Smooth muscle cell (in vitro differentiated cells): ENCODE data around the gene MTTP. TPM values are rescaled to one million over a fixed set of nuclear protein-coding genes. Genes with fewer than 3 reads are reported as not detected.

Source experiments
- DNase-seq: peaks from one replicate; lab custom pipeline; 2025; ENCODE audit not compliant: unreplicated experiment; lab: John Stamatoyannopoulos, UW
- H2AFZ ChIP-seq: fragments of 200-600 bp; sonication (generic); 2 replicates; pipeline ENCODE4 v1.6.0; 2016; ENCODE audit warnings: antibody characterized with exemption, low read depth, mild to moderate bottlenecking
- H3F3A ChIP-seq: fragments of 200-600 bp; sonication (generic); 2 replicates; pipeline ENCODE4 v1.6.0; 2017; ENCODE audit warnings: antibody characterized with exemption, low read depth
- H3K27ac ChIP-seq: fragments of 200-600 bp; sonication (generic); 2 replicates; pipeline ENCODE4 v1.5.1; 2016; ENCODE audit warnings: low read depth, mild to moderate bottlenecking
- H3K27me3 ChIP-seq: fragments of 200-600 bp; sonication (generic); 2 replicates; pipeline ENCODE4 v1.6.1; 2016; ENCODE audit warnings: low read depth, mild to moderate bottlenecking
- H3K36me3 ChIP-seq: fragments of 200-600 bp; sonication (generic); 2 replicates; pipeline ENCODE4 v1.5.1; 2016; ENCODE audit warnings: low read depth
- H3K4me1 ChIP-seq: fragments of 200-600 bp; sonication (generic); 2 replicates; pipeline ENCODE4 v1.5.1; 2016; ENCODE audit warnings: low read depth
- H3K4me2 ChIP-seq: fragments of 200-600 bp; sonication (generic); 2 replicates; pipeline ENCODE4 v1.6.0; 2016; ENCODE audit warnings: mild to moderate bottlenecking
- H3K4me3 ChIP-seq: fragments of 200-600 bp; sonication (generic); 2 replicates; pipeline ENCODE4 v1.5.1; 2016; ENCODE audit warnings: mild to moderate bottlenecking
- H3K79me2 ChIP-seq: fragments of 200-600 bp; sonication (generic); 2 replicates; pipeline ENCODE4 v1.6.0; 2016; ENCODE audit warnings: low read depth, mild to moderate bottlenecking
- H3K9ac ChIP-seq: fragments of 200-600 bp; sonication (generic); 2 replicates; pipeline ENCODE4 v1.6.0; 2016; ENCODE audit warnings: low read depth
- H3K9me3 ChIP-seq: fragments of 200-600 bp; sonication (generic); replicated peaks from 2 replicates; pipeline ENCODE4 v1.5.1; 2016; ENCODE audit warnings: low read depth
- H4K20me1 ChIP-seq: fragments of 200-600 bp; sonication (generic); 2 replicates; pipeline ENCODE4 v1.6.0; 2016; ENCODE audit warnings: low read depth
- WGBS: methylation state at CpG from one replicate; pipeline ENCODE4 v1.1.7; 2016; ENCODE audit warnings: low lambda C conversion rate; 5-methylcytosine and 5-hydroxymethylcytosine counted together
- polyA plus RNA-seq: library from polyadenylated mRNA; unstranded; fragments of >200 nt; fragmentation: Nextera tagmentation; extraction: Ambion mirVana; gene quantifications from 2 replicates; pipeline ENCODE4 v1.2.1, GENCODE V29; 2016
- total RNA-seq: library from RNA; depleted of rRNA; stranded (reverse); fragments of >200 nt; gene quantifications from 2 replicates; pipeline ENCODE4 v1.2.3, GENCODE V29; 2014
- TF ChIP-seq, protein P1 (sequence below): fragments of 200-600 bp; sonication (generic); IDR thresholded peaks from 2 replicates; pipeline ENCODE4 v1.5.1; 2017; ENCODE audit warnings: borderline replicate concordance, mild to moderate bottlenecking, antibody characterized with exemption; ENCODE audit not compliant: insufficient read depth, poor library complexity, severe bottlenecking

Gene MTTP
- total and polyA plus RNA-seq, 2 experiments from 2014 or later: 0.31 TPM; not detected in 1

DNA sequence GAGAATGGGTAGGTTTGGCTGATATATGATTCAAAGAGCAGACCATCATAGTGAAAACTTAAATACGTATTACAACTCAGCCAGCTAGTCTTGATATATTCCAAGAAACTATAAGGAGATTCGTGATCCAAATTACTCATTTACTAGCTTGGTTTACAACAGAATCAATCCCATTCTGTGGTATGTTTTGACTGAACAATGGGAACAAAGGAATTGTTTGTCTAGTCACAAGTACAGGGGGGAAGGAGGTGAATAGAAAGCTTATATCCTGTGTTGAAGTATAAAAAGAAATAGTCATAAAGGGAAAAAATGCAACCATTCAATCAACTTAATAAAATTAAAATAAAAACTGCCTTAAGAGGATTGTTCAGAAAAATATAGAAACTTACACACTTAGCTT lies 66.1 kb downstream of the MTTP start:
- Histone ChIP-seq H3F3A (no peaks in the 10 kb centered on the region), H3K4me3 (no peak overlapping the region), H3K4me1 (peaks cover 14% of the 10 kb centered on the region), H3K36me3 (no peaks in the 10 kb centered on the region), H3K9me3 (no peaks in the 10 kb centered on the region), H3K9ac (no peak overlapping the region), H2AFZ (no peak overlapping the region), H3K27ac (no peak overlapping the region), H3K4me2 (no peak overlapping the region), H3K27me3 (no peaks in the 10 kb centered on the region), H4K20me1 (no peaks in the 10 kb centered on the region), H3K79me2 (no peaks in the 10 kb centered on the region)
- TF ChIP-seq, protein P1, sequence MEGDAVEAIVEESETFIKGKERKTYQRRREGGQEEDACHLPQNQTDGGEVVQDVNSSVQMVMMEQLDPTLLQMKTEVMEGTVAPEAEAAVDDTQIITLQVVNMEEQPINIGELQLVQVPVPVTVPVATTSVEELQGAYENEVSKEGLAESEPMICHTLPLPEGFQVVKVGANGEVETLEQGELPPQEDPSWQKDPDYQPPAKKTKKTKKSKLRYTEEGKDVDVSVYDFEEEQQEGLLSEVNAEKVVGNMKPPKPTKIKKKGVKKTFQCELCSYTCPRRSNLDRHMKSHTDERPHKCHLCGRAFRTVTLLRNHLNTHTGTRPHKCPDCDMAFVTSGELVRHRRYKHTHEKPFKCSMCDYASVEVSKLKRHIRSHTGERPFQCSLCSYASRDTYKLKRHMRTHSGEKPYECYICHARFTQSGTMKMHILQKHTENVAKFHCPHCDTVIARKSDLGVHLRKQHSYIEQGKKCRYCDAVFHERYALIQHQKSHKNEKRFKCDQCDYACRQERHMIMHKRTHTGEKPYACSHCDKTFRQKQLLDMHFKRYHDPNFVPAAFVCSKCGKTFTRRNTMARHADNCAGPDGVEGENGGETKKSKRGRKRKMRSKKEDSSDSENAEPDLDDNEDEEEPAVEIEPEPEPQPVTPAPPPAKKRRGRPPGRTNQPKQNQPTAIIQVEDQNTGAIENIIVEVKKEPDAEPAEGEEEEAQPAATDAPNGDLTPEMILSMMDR: no peak
- DNase-seq: no peak
- WGBS: 80% methylated on average over 2 of the region's 2 CpGs

- no peak overlapping the region for H3K27ac ChIP-seq
- H2AFZ ChIP-seq: no peak overlapping the region
These were observed 68.3 kb downstream of the MTTP start for GRCh38 chr4:99642725-99643489.

DNA sequence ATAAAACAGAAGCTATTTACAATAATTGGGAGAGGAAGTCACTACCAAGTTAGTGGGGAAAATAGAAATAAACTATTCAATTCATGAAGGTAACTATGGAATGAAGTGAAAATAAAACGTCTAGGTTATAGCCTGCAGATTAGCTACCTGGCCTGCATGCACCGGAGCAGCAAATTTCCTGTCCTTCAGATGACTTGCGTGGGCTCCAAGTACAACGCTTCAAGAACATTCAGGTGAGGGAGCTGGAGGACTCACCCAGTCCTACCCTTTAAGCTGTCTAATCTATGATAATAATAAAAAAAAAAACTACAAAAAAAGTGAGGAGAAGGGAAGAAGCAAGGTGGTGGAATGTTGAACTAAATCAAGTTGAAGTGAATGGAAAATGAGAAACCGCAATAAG lies 69.8 kb downstream of the MTTP start:
- Histone ChIP-seq H3K79me2 (no peaks in the 10 kb centered on the region), H3K9me3 (no peaks in the 10 kb centered on the region), H3K4me2 (no peak overlapping the region)

More at GRCh38 chr4:99642725-99643489, 68.3 kb downstream of the MTTP start:
- TF ChIP-seq, protein P1: no peak
- H3K4me2 ChIP-seq: no peak overlapping the region
- H3K4me3 ChIP-seq: no peak overlapping the region
- WGBS: 71% methylated on average over 7 of the region's 7 CpGs
- no peak overlapping the region for H3K9ac ChIP-seq
- no peaks in the 10 kb centered on the region for H3K27me3 ChIP-seq
- H3K9me3 ChIP-seq: no peaks in the 10 kb centered on the region
- H3K79me2 ChIP-seq: no peaks in the 10 kb centered on the region
- no peak for DNase-seq
- peaks cover 14% of the 10 kb centered on the region for H3K4me1 ChIP-seq
- H3K36me3 ChIP-seq: no peaks in the 10 kb centered on the region
- no peaks in the 10 kb centered on the region for H3F3A ChIP-seq
- no peaks in the 10 kb centered on the region for H4K20me1 ChIP-seq

More for the DNA sequence above, 69.8 kb downstream of the MTTP start:
- WGBS: 58% methylated on average over 5 of the region's 5 CpGs
- Histone ChIP-seq H3K27me3 (no peaks in the 10 kb centered on the region), H3K9ac (no peak overlapping the region), H4K20me1 (no peaks in the 10 kb centered on the region), H3F3A (no peaks in the 10 kb centered on the region), H3K4me3 (no peak overlapping the region), H3K36me3 (no peaks in the 10 kb centered on the region), H3K27ac (no peak overlapping the region), H2AFZ (no peak overlapping the region), H3K4me1 (peaks cover 14% of the 10 kb centered on the region)
- TF ChIP-seq, protein P1: no peak
- DNase-seq: no peak
